ENCODE results near the gene KRTAP4-4. TPM values are rescaled to one million over a fixed set of nuclear protein-coding genes. Genes with fewer than 3 reads are reported as not detected.
"Not testable (repeated sequence)": the region's sequence is repeated elsewhere in the genome, so short reads cannot be mapped to it uniquely, and the experiment has no call there.

The KRTAP4-4 gene
- total RNA-seq, 1 donor from 2014 or later: not detected

GRCh38 chr17:41190328-41190727 is 29.8 kb upstream of the KRTAP4-4 start:
- TF ChIP-seq EZH2 (IDR thresholded peaks at IDR 0.05; ENCODE audit: insufficient read depth, low read length) (no peak), CTCF (IDR thresholded peaks at IDR 0.05; ENCODE audit: insufficient read depth, low read depth, low read length) (no peak)
- peaks cover 8% of the 10 kb centered on the region for H3K27me3 Mint-ChIP-seq (ENCODE audit: low read depth, unreplicated experiment)
- no peak overlapping the region for H3K4me2 ChIP-seq (ENCODE audit: low read length)
- H3K4me1 Mint-ChIP-seq (ENCODE audit: low read depth, unreplicated experiment): no peaks in the 10 kb centered on the region
- no peak overlapping the region for H3K4me3 Mint-ChIP-seq (ENCODE audit: unreplicated experiment)
- H4K20me1 ChIP-seq (ENCODE audit: insufficient read depth, low read length): no peaks in the 10 kb centered on the region
- no peaks in the 10 kb centered on the region for H3K9me3 ChIP-seq (ENCODE audit: insufficient read depth, low read depth, low read length)
- H2AFZ ChIP-seq (ENCODE audit: low read depth, low read length): no peak overlapping the region
- H3K4me3 ChIP-seq (ENCODE audit: insufficient read depth, low read depth, low read length): no peak overlapping the region
- no peak for DNase-seq (ENCODE audit: low read depth)
- no peak overlapping the region for H3K9ac ChIP-seq (ENCODE audit: low read length)
- no peaks in the 10 kb centered on the region for H3K79me2 ChIP-seq (ENCODE audit: insufficient read depth, low read length)
- no peak overlapping the region for H3K27ac ChIP-seq (ENCODE audit: low read depth, low read length)
- FAIRE-seq: no peak
- no peaks in the 10 kb centered on the region for H3K4me1 ChIP-seq (ENCODE audit: insufficient read depth, low read length)
- H3K9me3 Mint-ChIP-seq (ENCODE audit: unreplicated experiment): peaks cover 2% of the 10 kb centered on the region
- no peak overlapping the region for H3K27ac Mint-ChIP-seq (ENCODE audit: unreplicated experiment)
- no peaks in the 10 kb centered on the region for H3K27me3 ChIP-seq (ENCODE audit: insufficient read depth, low read length)
- no peaks in the 10 kb centered on the region for H3K36me3 Mint-ChIP-seq (ENCODE audit: low read depth, unreplicated experiment)
- no peaks in the 10 kb centered on the region for H3K36me3 ChIP-seq (ENCODE audit: insufficient read depth, low read length)

- FAIRE-seq; H3K36me3 Mint-ChIP-seq (ENCODE audit: low read depth, unreplicated experiment); H3K36me3 ChIP-seq (ENCODE audit: insufficient read depth, low read length); H3K27ac ChIP-seq (ENCODE audit: low read depth, low read length); H3K4me1 ChIP-seq (ENCODE audit: insufficient read depth, low read length); H3K4me3 Mint-ChIP-seq (ENCODE audit: unreplicated experiment); H4K20me1 ChIP-seq (ENCODE audit: insufficient read depth, low read length); H3K27me3 ChIP-seq (ENCODE audit: insufficient read depth, low read length); H2AFZ ChIP-seq (ENCODE audit: low read depth, low read length); H3K4me1 Mint-ChIP-seq (ENCODE audit: low read depth, unreplicated experiment); H3K9me3 ChIP-seq (ENCODE audit: insufficient read depth, low read depth, low read length); H3K27ac Mint-ChIP-seq (ENCODE audit: unreplicated experiment); H3K9me3 Mint-ChIP-seq (ENCODE audit: unreplicated experiment); H3K4me2 ChIP-seq (ENCODE audit: low read length); H3K27me3 Mint-ChIP-seq (ENCODE audit: low read depth, unreplicated experiment); H3K9ac ChIP-seq (ENCODE audit: low read length); DNase-seq (ENCODE audit: low read depth); H3K4me3 ChIP-seq (ENCODE audit: insufficient read depth, low read depth, low read length); H3K79me2 ChIP-seq (ENCODE audit: insufficient read depth, low read length): not testable (repeated sequence)
These were observed 29.3 kb upstream of the KRTAP4-4 start, which contains the start of gene KRTAP9-1 for GRCh38 chr17:41189837-41190318. Gene KRTAP9-1 (plus strand): TSS chr17:41189887. CDS start chr17:41189887, 0 bp downstream.

- Histone ChIP-seq H3K4me3 (ENCODE audit: insufficient read depth, low read depth, low read length) (no peak overlapping the region), H3K79me2 (ENCODE audit: insufficient read depth, low read length) (no peaks in the 10 kb centered on the region), H3K9me3 (ENCODE audit: insufficient read depth, low read depth, low read length) (no peaks in the 10 kb centered on the region), H2AFZ (ENCODE audit: low read depth, low read length) (no peak overlapping the region), H3K4me1 (ENCODE audit: insufficient read depth, low read length) (no peaks in the 10 kb centered on the region), H3K9ac (ENCODE audit: low read length) (no peak overlapping the region), H3K4me2 (ENCODE audit: low read length) (no peak overlapping the region), H3K36me3 (ENCODE audit: insufficient read depth, low read length) (no peaks in the 10 kb centered on the region), H3K27me3 (ENCODE audit: insufficient read depth, low read length) (no peaks in the 10 kb centered on the region), H3K27ac (ENCODE audit: low read depth, low read length) (no peak overlapping the region), H4K20me1 (ENCODE audit: insufficient read depth, low read length) (no peaks in the 10 kb centered on the region)
- peaks cover 4% of the 10 kb centered on the region for H3K9me3 Mint-ChIP-seq (ENCODE audit: unreplicated experiment)
- no peak overlapping the region for H3K4me3 Mint-ChIP-seq (ENCODE audit: unreplicated experiment)
- H3K27ac Mint-ChIP-seq (ENCODE audit: unreplicated experiment): no peak overlapping the region
- no peak for DNase-seq (ENCODE audit: low read depth)
- H3K36me3 Mint-ChIP-seq (ENCODE audit: low read depth, unreplicated experiment): no peaks in the 10 kb centered on the region
- FAIRE-seq: no peak
- TF ChIP-seq EZH2 (IDR thresholded peaks at IDR 0.05; ENCODE audit: insufficient read depth, low read length) (no peak), CTCF (IDR thresholded peaks at IDR 0.05; ENCODE audit: insufficient read depth, low read depth, low read length) (no peak)
- no peaks in the 10 kb centered on the region for H3K4me1 Mint-ChIP-seq (ENCODE audit: low read depth, unreplicated experiment)
- peaks cover 8% of the 10 kb centered on the region for H3K27me3 Mint-ChIP-seq (ENCODE audit: low read depth, unreplicated experiment)
These were observed 26.3 kb upstream of the KRTAP4-4 start for GRCh38 chr17:41186872-41187271.

All from astrocyte (in vitro differentiated cells and primary cell).